Measurements from ENCODE around the gene HMBS. TPM values are rescaled to one million over a fixed set of nuclear protein-coding genes. Genes with fewer than 3 reads are reported as not detected.
A peak's percentile ranks its signal among the peaks of the same experiment; 100 is the strongest.

The HMBS gene
- total and polyA plus RNA-seq, 11 donors: 8.1 to 34.0 (median 16.6) TPM

- no peaks in the 10 kb centered on the region for H3K27me3 ChIP-seq
- no peak overlapping the region for H3K4me3 ChIP-seq
- DNase-seq: no peak
- H3K36me3 ChIP-seq: peaks cover 0 to 27% (median 12%) of the 10 kb centered on the region in 9 donors
- TF ChIP-seq POLR2A (IDR thresholded peaks at IDR 0.05): no peak
- TF ChIP-seq CTCF (IDR thresholded peaks at IDR 0.05): no peak
- no peaks in the 10 kb centered on the region for H3K9me3 ChIP-seq
- H3K4me1 ChIP-seq: peaks cover 6 to 35% (median 20%) of the 10 kb centered on the region in 12 donors
- intact Hi-C loops (cut with DNase I): loop anchor here in 1 of 10 donors (5.0 to 10.0 kb wide), 2 partner anchors 36 to 104 kb away; no protein-coding TSS in a partner anchor
- no peak overlapping the region for H3K27ac ChIP-seq
- WGBS, 4 donors: 72 to 79% (median 77%) methylated on average over 9 of the region's 9 CpGs
- no peak for ATAC-seq
These were observed 6.5 kb downstream of the HMBS start for GRCh38 chr11:119091178-119091577.

GRCh38 chr11:119091966-119092879 lies 7.5 kb downstream of the HMBS start:
- Histone ChIP-seq H3K27me3 (no peaks in the 10 kb centered on the region), H3K4me1 (peaks cover 6 to 33% (median 19%) of the 10 kb centered on the region in 12 donors), H3K27ac (peak overlapping the region in 1 of 12 donors; percentile 97), H3K4me3 (peak overlapping the region in 1 of 12 donors; percentile 84), H3K9me3 (no peaks in the 10 kb centered on the region), H3K36me3 (peaks cover 0 to 35% (median 21%) of the 10 kb centered on the region in 9 donors)
- no peak for DNase-seq
- no peak for ATAC-seq
- TF ChIP-seq POLR2A (IDR thresholded peaks at IDR 0.05) (no peak), CTCF (IDR thresholded peaks at IDR 0.05) (no peak)
- intact Hi-C loops (cut with DNase I): loop anchor here in 1 of 10 donors (5.0 to 10.0 kb wide), 2 partner anchors 35 to 103 kb away; no protein-coding TSS in a partner anchor
- 82 to 88% (median 87%) methylated on average over 13 of the region's 13 CpGs for WGBS, 4 donors

- Histone ChIP-seq H3K36me3 (peaks cover 0 to 45% (median 31%) of the 10 kb centered on the region in 9 donors), H3K27me3 (no peaks in the 10 kb centered on the region), H3K4me3 (peak overlapping the region; percentile 62 to 88 (median 77)), H3K9me3 (no peaks in the 10 kb centered on the region), H3K27ac (peak overlapping the region in 9 of 12 donors; percentile 84 to 97 (median 90)), H3K4me1 (peaks cover 6 to 33% (median 19%) of the 10 kb centered on the region in 12 donors)
- no peak for DNase-seq
- no peak for ATAC-seq
- intact Hi-C loops (cut with DNase I): loop anchor here in 1 of 10 donors (5.0 to 10.0 kb wide), 2 partner anchors 34 to 102 kb away; no protein-coding TSS in a partner anchor
- WGBS, 4 donors: 50 to 62% (median 58%) methylated on average over 8 to 12 of the region's 12 CpGs
- no peak for TF ChIP-seq POLR2A (IDR thresholded peaks at IDR 0.05)
These were observed 8.5 kb downstream of the HMBS start for GRCh38 chr11:119092880-119093842.

Measured in heart left ventricle (tissue), 16 donors.